ENCODE measurements around the gene IL1RAP.
"Not testable (repeated sequence)": the region's sequence is repeated elsewhere in the genome, so short reads cannot be mapped to it uniquely, and the experiment has no call there.

The IL1RAP gene

DNA sequence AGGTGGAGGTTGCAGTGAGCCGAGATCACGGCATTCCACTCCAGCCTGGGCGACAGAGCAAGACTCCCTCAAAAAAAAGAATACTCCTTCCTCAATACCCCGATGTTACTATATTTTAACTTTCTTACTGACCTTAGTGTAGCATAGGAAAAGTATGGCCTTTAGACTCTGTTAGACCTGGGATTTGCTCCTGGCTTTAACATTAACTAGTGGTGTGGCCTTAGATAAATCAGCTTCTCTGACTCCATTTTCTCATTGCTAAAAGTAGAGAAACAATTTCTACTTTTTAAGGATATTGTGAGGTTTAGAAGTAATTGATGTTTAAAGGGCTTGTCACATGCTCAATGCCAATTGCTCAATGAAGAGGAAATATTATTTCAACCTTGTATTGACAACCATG is 7.6 kb upstream of the IL1RAP start:
- in situ Hi-C loops (cut with MboI; ENCODE audit: low sequenced_read_pairs) = no loop called here

DNA sequence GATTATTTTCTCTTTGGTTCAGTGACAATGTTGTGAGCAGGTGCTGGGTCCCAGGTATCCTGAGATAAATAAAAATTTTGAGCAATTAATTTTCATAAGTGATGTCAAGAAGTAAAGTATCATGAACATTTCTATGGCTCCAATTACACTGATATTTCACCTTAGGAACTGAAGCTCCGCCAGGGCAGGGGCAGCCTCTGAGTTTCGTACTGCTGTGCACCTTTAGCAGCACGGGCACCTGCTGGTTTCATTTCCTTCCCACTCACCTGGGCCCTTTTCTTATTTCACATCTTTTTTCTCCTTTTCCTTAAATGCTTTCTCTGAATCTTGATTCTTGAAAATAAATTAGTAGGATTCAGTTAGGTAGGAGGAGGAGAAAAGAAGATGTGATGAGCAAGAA is 1.2 kb upstream of the IL1RAP start:
- in situ Hi-C loops (cut with MboI; ENCODE audit: low sequenced_read_pairs) = no loop called here

DNA sequence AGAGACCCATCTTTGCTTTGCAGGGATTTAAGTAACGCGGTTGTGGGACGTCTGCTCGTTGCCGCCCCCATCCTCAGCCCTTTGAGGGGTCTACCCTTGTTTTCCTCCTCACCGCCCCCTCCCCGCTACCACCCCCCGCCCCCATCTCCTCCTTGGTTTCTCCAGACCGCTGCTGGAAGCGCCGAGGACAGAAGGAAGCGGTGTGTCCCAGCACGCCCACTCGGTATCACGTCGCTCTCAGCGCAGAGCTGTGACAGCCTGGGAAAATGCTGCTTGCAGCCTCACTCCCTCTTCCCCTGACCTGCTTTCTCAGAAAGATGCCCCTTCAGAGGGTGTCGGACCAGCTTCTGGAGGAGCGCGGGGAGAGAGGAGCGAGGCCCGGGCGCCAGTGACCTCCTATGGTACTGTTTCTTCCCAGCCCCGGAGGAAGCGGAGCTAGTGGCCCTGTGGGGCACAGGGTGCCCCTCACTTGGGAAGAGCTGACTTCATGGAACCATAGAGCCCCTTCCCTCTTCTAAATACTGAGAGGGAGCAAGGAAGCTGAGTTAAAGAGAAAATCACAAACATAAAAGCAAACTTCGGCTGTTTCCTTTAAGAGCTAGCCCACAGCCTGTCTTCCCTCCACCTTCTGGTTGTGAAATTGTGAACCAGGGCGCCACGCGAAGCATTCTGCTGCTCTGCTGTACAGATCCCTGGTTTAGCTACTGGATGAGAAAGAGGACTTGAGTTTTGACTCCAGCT is 698 bp downstream of the IL1RAP start:
- in situ Hi-C loops (cut with MboI; ENCODE audit: low sequenced_read_pairs) = no loop called here

DNA sequence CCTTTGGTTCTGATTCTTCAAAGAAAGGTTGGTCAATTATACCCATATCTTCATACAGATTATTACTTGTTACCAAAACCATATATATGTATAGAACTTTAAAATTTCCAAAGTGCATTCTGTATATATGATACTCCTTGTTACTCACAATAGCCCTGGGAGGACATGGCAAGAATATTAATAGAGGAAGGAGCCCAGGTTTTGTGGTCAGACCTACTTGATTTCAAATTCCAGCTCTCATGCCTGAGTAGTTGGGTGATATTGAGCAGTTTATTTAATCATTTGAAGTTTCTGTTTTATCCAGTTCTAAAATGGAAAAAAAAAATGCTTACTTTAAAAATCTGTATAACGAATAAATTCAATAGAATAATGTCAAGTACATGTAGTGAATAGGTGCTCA is 2.5 kb downstream of the IL1RAP start:
- in situ Hi-C loops (cut with MboI; ENCODE audit: low sequenced_read_pairs) = no loop called here

DNA sequence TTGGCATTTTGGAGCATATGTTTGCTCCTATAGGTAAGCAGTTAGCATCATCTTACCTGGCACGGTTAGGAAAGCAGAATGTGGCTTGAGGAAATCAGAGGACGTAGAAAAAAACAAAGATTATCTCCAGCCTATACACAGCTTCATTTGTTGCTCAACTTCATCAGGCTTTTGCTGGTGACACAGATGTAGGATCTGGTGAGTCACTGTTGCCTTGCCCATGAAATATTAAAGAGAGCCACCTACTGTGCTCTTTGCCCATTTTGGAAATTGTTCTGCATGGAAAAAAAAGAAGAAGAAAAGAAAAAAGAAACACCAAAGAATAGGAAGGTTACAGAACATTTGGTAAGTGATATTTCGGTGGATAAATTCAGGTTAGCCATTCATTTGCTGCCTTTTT is 3.8 kb downstream of the IL1RAP start:
- in situ Hi-C loops (cut with MboI; ENCODE audit: low sequenced_read_pairs) = no loop called here

DNA sequence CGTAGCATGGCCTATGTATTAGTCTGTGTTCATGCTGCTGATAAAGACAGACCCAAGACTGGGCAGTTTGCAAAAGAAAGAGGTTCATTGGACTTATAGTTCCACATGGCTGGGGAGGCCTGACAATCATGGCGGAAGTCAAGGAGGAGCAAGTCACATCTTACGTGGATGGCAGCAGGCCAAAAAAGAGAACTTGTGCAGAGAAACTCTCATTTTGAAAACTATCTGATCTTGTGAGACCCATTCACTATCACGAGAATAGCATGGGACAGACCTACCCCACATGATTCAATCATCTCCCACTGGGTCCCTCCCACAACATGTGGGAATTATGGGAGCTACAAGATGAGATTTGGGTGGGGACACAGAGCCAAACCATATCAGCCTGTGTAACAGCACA is 4.6 kb downstream of the IL1RAP start:
- in situ Hi-C loops (cut with MboI; ENCODE audit: low sequenced_read_pairs) = not testable (repeated sequence)

DNA sequence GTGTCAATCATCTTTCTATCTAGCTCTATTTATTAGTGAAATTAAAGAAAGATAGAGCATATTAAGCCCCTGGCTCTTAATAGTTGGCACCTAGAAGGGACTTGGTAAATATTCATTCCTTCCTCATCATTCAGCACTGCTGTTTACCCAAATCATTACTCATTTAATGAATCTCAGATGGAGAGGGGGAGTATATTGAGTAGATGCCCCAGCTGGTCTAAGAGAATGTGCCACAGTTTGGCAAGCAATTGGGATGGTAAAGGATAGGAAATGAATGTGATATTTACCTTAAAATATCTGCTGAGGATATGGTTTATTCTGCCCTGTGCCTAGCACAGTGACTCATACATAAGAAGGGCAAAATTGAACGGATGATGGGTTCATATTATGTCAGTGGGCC is 6.0 kb downstream of the IL1RAP start:
- in situ Hi-C loops (cut with MboI; ENCODE audit: low sequenced_read_pairs) = no loop called here

DNA sequence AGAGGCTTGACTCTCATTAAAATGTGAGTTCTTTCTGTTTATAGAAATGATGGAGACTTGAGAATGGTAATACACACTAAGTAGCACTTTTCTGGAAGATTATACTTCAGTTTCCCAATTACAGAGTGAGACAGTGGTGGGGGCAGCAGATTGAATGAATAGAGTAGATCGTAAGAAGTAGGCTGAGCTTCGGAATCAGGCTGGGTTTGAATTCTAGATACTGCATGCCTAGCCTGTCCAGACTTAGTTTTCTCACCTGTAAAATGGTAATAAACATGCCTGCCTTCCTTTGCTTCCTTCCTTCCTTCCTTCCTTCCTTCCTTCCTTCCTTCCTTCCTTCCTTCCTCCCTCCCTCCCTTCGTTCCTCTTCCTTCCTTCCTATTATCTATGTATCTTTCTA is 8.1 kb downstream of the IL1RAP start:
- in situ Hi-C loops (cut with MboI; ENCODE audit: low sequenced_read_pairs) = no loop called here

DNA sequence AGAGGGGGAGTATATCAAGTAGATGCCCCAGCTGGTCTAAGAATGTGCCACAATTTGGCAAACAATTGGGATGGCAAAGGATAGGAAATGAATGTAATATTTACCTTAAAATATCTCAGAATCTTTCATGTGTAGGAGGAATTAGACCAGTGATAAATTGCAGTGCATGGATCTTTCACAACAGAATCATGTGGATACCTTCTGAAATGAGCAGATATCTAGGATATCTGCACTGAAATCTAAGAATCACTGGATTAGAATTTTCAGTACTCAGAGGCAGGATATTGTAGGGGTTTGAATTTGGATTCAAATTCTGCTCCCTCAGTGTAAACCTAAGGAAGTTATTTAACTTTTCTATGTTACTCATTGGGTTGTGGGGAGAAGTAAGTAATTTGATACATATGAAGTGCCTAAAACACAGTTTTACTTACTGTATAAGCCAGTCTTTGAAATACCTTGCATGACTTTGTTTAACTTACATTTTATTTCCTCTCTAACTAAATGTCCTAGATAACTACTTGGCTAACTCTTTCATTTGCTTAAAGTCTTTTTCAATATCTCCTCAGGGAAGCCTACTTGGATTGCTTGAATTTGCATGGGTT is 8.8 kb downstream of the IL1RAP start:
- in situ Hi-C loops (cut with MboI; ENCODE audit: low sequenced_read_pairs) = no loop called here

DNA sequence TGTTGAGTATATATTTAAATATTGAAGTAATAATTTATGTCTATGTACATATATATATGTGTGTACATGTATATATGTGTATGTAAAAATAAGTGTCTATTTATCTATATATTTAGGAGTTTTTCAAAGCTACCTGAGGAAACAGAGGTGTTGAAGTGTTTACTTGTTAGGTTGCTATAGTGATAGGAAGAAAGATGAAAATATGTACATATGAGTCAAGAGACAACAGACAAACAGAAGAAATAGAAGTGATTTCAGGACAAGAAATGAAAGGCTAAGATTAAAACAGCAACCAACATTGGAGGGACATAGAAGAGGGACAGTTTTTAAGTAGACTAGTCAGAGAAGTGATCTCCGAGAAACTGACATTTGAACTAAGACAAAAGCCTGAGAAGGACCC is 11.1 kb downstream of the IL1RAP start:
- in situ Hi-C loops (cut with MboI; ENCODE audit: low sequenced_read_pairs) = no loop called here

DNA sequence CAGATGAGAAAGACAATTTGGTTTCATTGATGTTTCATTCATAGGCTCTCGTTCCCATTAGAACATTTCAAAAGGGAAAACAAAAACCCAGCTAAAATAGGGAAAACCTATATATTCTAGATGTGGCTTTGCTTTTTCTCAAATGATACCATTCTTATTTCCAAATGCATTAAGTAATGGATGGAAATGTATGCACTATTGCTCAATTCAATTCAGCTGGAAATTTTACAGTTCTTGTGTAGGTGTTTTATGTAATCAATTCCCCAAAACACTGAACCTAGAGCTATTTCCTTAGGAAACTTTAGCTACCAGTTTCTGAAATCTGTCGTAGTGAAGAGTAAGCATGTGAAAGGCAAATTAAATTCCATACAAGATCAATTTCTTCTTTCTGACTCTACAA is 11.7 kb downstream of the IL1RAP start:
- in situ Hi-C loops (cut with MboI; ENCODE audit: low sequenced_read_pairs) = no loop called here

DNA sequence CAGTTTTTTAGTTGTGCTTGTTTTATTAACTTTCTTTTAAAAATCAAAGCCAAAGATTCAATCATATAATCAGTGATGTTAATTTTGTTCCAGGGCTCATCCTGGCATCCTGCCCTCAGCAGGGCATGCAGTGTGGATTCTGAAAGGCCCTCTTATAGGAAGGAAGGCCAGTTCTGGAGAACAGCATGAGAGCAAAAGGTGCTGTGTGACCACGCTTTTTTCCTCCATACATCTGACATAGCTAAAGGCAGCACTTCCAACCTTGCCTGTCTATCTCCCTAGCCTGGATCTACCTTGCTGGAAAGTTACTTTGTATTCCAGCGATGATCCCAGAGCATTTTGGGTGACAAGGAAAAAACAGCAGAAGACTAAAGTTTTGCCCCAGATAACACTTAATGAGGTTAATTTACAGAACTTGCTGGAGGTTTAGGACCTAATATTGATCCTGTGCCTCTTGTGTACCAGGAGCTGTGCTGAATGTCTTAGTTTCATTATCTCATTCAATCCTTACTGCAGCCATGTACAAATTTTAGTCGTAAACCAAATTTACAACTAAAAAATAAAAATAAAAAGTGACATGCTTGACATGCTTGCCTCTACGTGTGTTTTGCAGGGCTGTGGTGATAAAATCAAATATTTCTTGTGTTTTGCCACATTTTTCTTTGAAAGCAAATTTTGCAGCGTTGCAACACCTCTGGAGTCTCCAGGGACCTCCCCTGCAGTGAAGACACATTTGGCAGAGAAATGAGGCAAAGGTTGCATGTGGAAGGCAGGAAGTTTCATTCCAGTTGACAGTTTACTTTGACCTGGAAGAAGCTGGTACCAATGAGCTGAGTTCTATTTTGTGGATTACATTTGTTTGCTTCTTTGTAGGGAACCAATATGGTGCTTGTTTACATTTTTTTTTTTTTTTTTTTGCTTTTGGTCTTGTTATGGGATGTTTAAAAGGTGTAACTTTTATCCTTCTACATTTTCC is 13.2 kb downstream of the IL1RAP start:
- in situ Hi-C loops (cut with MboI; ENCODE audit: low sequenced_read_pairs) = no loop called here

DNA sequence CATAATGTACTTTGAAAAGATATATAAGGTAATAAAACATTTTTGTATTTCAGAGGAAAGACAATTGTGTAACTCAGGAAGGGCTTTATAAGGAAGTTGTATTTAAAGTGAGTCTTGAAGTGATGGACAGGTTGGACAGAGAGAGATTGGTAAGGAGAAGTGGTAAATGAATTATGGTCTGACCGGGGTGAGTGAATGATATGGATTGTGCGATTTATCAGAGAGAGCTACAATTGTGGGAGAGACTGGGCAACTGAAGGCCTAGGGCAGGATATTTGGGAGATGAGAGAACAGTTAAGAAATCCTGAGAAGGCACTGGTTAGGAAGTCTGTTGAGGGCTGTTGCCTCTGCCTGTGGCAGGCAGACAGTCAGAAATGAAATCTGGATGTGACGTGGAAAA is 14.8 kb downstream of the IL1RAP start:
- in situ Hi-C loops (cut with MboI; ENCODE audit: low sequenced_read_pairs) = no loop called here

DNA sequence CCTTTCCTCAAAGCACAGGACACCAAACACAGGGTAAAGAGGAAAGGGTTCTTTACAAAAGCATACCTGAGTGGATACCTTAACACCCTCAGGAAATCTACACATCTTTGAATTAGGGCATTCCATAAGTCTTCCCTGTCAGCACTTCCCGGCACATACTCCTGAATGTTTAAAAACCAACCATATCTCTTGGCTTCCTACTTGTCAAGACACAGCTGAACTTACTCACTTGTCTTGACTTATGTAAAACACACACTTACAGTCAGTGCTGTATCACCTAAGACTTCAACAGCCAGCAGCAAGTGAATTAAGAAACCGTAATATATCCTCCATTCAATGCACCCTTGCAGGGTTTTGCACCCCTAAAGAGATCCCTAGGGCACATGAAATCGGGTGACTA is 17.5 kb downstream of the IL1RAP start:
- in situ Hi-C loops (cut with MboI; ENCODE audit: low sequenced_read_pairs) = no loop called here

DNA sequence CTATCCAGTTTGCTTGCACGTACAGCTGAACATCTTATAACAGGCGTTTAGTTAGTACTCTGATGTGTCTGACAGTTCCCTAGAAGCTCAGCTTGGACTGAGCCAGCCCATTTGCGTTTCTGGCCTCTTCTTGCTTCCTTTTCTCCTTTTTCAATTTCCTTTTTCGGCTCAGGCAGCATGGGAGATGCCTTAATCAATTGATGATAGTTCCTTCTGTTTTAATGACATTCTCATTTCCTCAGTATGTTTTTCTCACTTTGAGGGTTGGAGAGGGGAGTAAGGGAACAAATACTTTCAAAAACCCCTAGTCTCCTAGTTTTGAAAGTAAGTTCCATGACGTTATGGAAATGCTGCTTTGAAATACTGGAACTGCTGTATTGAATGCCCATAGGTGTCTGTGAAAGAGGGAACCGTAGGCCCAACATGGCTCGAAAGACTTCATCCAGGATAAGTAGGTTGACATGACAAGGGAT is 18.9 kb downstream of the IL1RAP start:
- in situ Hi-C loops (cut with MboI; ENCODE audit: low sequenced_read_pairs) = no loop called here

DNA sequence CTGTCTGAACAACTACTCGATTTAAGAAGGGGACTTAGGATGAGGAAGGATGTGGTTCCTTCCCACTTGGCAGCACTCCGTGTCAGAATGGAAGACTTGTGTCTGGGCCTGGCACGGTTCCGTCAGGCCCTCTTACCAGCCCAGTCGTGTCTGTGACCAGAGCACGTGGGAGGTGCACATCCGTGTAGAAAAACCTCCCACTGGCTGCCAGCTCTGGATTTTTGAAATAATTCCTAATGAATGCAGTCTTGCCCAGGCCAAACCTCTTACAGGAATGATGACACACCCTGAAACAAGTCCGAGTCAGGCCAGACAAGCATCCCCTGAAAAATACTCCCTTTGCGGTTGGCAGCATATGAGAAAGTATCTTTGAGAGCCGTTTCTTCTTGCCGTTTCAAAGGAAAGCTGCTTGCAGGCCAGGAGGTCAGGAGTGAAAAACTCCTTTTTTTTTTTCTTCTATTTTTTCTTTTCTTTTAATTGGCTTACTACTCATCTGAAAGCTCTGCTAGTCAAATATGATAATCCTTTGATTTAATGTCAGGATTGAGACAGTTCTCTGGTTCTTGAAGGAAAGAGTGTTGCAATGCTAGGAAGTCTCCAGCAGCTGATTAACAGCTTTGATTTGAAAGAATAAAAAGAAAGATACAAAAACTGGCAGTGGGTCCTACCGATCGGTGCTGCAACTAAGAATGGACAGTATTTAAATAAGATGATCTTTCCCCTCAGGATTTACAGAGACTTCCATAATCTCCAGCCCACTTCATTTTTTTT is 19.8 kb downstream of the IL1RAP start:
- in situ Hi-C loops (cut with MboI; ENCODE audit: low sequenced_read_pairs) = no loop called here

DNA sequence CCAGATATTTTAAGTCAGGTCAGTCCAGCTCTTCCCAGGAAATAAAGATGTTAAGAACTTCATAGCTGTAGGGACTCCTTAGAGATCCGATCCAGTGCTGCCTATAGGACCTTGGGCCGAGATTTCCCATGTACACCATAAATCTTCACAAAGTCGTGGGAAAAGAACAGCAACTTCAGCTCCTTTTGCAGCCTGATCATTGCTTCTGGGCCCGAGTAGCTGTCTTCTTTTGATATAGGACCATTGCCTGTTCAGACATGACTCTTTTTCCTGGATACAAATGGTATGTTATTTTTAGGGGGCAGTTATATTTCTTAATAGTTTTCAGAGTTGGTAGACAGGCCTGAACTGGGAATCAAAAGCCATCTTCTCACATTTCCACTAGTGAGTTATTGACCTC is 20.5 kb downstream of the IL1RAP start:
- in situ Hi-C loops (cut with MboI; ENCODE audit: low sequenced_read_pairs) = no loop called here

DNA sequence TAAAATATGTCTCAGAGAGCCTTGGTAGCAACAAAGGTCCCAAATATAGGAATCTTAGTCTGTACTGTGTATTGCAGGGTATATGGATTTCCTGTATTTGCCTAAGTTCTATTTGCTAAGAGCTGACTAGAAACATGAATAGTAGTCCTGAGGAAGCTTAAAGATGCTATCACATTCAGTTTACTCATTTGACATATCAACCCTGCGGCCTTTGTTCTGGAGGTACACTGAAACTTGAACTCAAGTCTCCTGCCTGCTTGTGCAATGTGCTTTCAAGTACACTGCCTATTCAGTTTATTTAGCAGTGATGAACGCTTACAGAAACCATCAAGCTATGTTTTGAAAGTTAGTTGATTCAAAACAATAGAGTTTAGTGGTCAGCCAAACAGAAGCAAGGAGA is 21.1 kb downstream of the IL1RAP start:
- in situ Hi-C loops (cut with MboI; ENCODE audit: low sequenced_read_pairs) = no loop called here

DNA sequence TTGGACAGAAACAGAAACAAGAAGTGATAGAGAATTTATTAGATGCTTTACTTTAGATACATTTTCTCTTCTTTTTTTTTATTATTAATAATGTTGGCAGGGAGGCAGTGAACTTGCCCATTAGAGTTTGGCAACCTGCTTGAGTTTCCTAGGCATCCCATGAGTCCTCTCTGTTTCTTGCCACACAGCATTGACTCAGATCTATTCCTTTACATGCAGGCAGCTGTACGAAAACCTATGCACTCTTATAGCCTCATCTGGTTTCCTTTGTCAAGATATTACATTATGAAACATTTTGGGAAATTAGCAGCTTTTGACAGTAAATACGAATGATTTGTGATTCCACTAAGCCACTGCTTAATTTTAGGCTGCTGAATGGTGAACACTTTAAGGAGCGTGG is 23.3 kb downstream of the IL1RAP start:
- in situ Hi-C loops (cut with MboI; ENCODE audit: low sequenced_read_pairs) = no loop called here

DNA sequence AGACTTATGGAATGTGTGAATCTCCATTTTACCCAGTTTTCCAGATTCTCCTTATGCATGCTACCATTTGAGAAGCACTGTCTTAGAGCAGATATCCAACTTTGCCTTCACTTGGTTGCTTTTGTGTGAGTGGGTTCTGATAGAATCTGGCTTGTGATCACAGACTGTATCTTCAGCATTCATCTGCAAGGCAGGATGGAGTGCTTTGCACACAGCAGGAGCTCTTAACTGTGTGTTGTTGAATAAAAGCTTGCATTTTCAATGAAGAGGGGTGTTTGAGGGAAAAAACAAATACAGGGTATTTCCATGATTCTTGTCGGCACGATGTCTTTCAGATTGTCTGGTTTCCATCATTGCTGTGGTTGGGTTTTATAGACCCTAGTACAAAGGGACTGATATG is 24.4 kb downstream of the IL1RAP start:
- in situ Hi-C loops (cut with MboI; ENCODE audit: low sequenced_read_pairs) = no loop called here

DNA sequence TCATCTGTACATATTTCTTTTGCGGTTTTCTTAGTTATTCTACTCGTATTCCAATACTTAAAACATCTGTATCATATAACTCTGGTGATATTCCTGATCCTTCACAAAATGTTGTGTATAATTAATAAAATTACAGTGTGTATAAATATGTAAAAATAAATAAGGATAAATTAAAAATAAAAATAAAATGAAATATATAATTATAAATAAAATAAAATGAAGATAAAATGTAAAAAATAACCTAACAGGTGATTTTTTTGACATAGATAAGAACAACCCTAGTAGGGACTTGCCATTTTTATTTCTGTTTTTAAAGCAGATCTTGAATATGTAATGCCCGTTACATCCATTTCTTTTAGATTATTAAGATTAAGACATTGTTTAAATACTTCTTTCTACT is 25.6 kb downstream of the IL1RAP start:
- in situ Hi-C loops (cut with MboI; ENCODE audit: low sequenced_read_pairs) = no loop called here

All from hTERT RPE-1 (cell line).